Effector CD8-positive, alpha-beta T cell (primary cell): ENCODE measurements around the gene N4BP2.

Experiments
- DNase-seq: peaks from one replicate; lab custom pipeline; 2025; lab: John Stamatoyannopoulos, UW

Gene N4BP2

GRCh38 chr4:40192114-40193015 is 135.7 kb downstream of the N4BP2 start:
- DNase-seq, result no peak

- no peak for DNase-seq
Observed at GRCh38 chr4:40193016-40193571, 136.4 kb downstream of the N4BP2 start.

- DNase-seq, result no peak
Observed at GRCh38 chr4:40193578-40193977, 136.9 kb downstream of the N4BP2 start.

GRCh38 chr4:40194602-40195161 is 138.0 kb downstream of the N4BP2 start:
- peak; percentile 40 for DNase-seq

GRCh38 chr4:40195182-40196177 is 138.8 kb downstream of the N4BP2 start:
- DNase-seq, result no peak

GRCh38 chr4:40196272-40196671 is 139.6 kb downstream of the N4BP2 start:
- DNase-seq, result no peak

GRCh38 chr4:40196724-40197281 is 140.2 kb downstream of the N4BP2 start, which contains the start of gene RHOH:
Gene RHOH (plus strand): TSS chr4:40197031. CDS start chr4:40243387, 46,356 bp downstream.
- DNase-seq, result peak; percentile 73

GRCh38 chr4:40197879-40198689 is 141.4 kb downstream of the N4BP2 start:
- DNase-seq, result no peak

- DNase-seq, result no peak
Observed at GRCh38 chr4:40199179-40199670, 142.6 kb downstream of the N4BP2 start.

- peak; percentile 18 for DNase-seq
Observed at GRCh38 chr4:40199999-40200874, 143.6 kb downstream of the N4BP2 start.

- DNase-seq, result no peak
Observed at GRCh38 chr4:40200875-40201801, 144.5 kb downstream of the N4BP2 start.

- DNase-seq, result no peak
Observed at GRCh38 chr4:40201898-40202297, 145.2 kb downstream of the N4BP2 start.

GRCh38 chr4:40202474-40202873 is 145.8 kb downstream of the N4BP2 start:
- DNase-seq, result no peak

- DNase-seq, result no peak
Observed at GRCh38 chr4:40204507-40205258, 148.0 kb downstream of the N4BP2 start.

GRCh38 chr4:40205259-40206198 is 148.9 kb downstream of the N4BP2 start:
- no peak for DNase-seq

GRCh38 chr4:40206426-40206825 is 149.8 kb downstream of the N4BP2 start:
- DNase-seq, result no peak
